Kidney glomerular epithelial cell (primary cell): ENCODE results near the gene C1orf87.
A peak's percentile ranks its signal among the peaks of the same experiment; 100 is the strongest.

Experiments used
- DNase-seq: peaks from one replicate; lab custom pipeline; 2025; lab: John Stamatoyannopoulos, UW

C1orf87 gene, protein sequence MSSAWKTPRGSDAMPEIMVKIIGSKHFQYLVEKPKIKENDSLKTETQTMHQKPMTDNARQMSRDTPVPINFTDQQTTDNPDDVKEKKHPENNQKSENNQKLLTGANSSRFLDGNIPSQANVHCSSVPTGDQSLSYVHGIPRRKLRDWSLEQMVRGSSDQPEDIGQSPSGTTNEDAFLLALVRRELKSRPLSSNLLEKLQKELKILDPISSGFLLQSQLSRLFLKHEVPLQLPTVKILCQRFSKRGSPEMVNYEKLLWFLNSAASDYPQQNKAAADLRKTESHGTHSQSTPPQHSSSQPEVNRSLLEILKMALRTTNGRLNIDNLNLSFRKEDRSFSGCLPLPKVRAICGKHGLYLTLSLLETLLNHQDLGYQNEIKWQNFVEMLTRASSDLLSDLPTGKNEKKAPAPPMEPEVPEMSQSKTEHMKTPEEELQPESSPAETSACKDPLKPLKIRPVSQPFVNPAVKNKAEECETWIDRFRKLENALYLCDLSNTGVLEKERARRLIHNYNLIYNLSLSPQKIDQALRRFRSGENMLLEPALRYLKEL

DNA sequence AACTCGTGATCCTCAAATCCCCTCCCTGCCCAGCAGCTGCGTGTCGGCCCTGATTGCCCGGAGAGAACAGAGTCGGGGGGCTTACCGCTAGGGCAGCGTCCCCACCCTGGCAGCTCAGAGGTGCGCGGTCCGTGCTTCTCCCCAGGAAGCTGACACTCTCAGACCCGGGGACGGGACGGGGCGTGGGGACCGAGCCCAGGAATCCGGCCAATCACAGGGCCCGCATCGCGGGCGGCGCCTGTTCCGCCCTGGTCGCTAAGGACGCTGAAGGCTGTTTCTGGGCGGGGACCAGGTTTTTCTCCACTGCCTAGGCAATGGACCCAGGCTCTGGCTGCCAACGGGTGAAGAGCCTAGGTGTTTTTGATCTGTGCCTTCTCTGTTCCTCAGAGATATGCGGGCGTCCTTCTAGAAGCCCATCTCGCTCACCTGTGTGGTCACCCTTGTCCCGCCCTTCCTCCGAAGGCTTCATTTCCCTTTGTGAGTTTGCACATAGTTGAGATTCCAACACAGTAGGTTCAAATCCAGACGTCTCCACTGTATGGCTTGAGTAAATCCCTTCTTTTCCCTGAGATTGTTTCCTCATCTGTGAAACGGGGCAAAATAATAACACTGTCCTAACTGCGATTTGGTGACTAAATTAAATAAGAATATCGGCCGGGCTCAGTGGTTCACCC is at the start of gene C1orf87:
Gene C1orf87, minus strand, starts transcription at position 166 of the 674 bp plus-strand sequence. CDS start 1,127 bp downstream, outside the sequence.
- DNase-seq, result no peak

GRCh38 chr1:60118085-60118484 is 44.5 kb upstream of the C1orf87 start:
- no peak for DNase-seq

GRCh38 chr1:60114745-60115318 is 41.3 kb upstream of the C1orf87 start:
- DNase-seq, result no peak

- no peak for DNase-seq
These were observed 40.0 kb upstream of the C1orf87 start for GRCh38 chr1:60113596-60113995.

DNA sequence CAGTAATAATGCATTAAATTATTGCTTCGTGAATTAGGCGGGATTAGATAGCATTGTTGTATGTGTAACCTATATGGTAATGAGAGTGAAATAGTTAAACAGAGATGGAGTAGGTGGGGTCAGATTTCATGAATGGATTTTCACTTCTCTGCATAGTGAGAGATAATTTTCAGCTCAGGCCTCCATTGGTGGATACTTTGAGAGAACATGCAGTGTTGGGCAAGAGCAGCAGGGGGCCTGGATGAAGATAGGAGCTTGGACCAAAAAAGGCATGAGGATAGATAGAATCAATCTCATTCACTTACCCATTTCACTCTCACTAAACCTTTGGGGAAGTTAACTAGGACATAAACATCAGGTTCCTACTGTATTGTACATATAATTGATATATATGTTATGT is 39.5 kb upstream of the C1orf87 start:
- DNase-seq, result no peak

- DNase-seq, result no peak
These were observed 38.1 kb upstream of the C1orf87 start for GRCh38 chr1:60111716-60112115.

DNA sequence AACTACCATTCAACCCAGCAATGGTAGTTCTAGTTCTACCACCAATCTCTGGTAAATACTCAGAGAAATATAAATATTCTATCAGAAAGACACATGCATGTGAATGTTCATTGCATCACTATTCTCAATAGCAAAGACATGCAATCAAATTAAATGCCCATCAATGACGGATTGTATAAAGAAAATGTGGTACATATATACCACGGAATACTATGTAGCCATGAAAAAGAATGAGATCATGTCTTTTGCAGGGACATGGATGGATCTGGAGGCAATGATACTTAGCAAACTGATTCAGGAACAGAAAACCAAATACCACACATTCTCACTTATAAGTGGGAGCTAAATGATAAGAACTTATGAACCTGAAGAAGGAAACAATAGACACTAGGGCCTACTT is 37.5 kb upstream of the C1orf87 start:
- DNase-seq, result no peak

DNA sequence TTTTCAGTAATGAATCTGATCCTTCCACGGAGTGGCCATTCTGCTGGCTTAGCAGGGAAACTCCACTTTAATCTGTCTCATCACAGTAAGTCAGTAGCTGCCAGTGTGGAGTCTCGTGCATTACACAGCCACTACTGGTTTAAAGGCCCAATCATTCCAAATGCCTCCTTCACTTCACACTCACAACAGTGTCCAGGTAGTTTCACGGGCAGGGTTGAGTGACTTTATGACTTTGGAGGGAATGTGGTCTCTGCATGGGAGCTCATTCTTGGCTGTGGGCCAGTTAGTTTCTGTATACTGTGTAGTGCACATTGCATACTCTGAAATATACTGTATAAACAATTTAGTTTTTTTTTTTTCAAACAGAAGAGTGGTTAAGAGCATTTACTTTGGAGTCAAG is 34.6 kb upstream of the C1orf87 start:
- DNase-seq, result peak; percentile 59

DNA sequence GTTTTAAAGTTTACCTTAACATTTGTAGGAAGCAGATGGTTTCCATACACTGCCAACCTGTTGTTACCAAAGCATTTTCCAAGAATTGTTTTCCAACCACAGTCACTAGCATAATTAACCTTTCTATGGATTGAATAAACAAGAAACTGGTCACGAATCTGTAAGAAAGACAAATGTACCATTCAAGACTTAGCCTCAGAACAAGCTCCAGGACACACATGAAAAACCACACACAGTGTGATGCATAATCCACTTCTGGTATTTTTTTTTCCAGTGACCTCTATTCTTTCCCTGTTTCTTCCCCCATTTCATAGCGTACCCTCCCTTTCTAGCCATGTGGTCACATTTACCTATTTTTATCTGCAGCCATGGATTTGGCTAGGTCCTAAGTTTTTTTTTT is 29.6 kb upstream of the C1orf87 start:
- no peak for DNase-seq

- DNase-seq, result no peak
These were observed 28.9 kb upstream of the C1orf87 start for GRCh38 chr1:60102267-60103061.

- no peak for DNase-seq
These were observed 27.9 kb upstream of the C1orf87 start for GRCh38 chr1:60101516-60101915.

- DNase-seq, result no peak
These were observed 17.7 kb upstream of the C1orf87 start for GRCh38 chr1:60091195-60091715.

DNA sequence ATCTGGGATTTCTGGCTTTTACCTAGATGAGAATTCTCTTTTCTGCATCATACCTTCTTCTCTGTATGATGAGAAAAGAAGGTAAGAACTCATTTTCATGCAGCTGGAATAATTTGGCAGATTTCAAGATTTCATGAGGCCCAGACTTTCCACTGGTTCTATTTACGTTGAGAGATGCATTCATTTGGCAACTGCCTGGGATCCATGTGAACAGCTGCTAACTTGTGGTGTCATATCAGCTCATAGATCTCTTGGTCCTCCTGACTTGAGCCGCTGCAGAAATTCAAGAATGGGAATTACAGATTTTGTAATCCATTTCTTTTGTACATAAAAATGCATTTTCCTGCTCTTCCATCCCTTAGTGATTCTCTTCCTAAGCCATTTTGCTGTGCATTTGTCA is 17.1 kb upstream of the C1orf87 start:
- no peak for DNase-seq

DNA sequence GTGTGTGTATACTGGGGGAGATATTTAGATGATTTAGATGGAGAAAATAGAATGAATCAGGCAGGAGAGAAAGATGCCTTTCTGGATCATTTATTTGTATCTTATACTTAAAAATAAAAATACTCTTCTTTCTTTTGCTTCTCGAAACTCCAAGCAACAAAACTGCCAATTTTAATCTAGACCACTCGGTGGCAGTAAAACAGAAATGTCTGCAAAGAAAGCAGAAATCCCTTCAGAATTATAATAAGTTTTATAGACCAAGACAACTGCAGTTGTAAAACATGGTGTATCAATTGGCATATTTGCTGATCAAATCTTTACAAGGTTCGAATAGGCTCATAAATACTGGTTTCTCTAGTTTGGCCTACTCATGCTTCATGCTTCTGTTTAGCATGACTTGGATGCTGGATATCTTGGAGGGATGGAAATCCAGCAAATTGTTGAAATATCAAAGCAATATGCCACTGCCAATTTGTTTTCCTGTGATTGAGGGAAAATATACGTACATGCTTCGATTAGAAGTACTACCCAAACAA is 15.1 kb upstream of the C1orf87 start:
- DNase-seq, result no peak

DNA sequence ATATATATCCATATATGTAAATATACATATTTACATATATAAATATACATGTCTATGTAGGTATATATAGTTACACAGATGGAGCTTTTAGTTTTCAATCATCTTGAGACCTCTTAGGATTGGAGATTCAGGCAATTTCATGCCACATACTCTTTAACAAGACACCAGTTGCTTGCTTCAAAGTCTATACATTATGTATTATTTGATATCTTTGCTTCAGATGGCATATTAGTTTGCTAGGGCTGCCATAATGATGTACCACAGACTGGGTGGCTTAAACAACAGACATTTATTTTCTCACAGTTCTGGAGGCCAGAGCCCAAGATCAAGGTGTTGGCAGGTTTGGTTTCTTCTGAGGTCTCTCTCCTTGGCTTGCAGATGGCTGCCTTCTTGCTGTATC is 14.1 kb upstream of the C1orf87 start:
- DNase-seq, result no peak

DNA sequence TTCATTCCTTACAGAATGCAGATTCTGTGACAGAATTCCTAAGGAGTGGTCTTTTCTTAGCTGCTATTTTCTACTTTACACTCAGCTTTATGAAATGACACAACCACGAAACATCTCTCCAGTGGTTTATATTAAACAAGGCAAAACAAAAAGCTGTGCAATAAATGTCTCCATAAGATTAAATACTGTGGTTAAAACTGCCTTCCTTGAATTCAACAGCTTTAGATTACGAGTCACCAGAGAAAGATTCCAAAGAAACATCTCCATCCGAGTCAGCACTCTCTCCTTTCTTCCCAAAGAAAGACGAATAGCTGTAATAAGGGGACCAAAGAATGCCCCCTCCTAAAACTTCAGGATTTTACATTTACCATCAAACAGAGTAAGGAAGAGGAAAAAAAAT is 4.6 kb upstream of the C1orf87 start:
- peak; percentile 38 for DNase-seq

DNA sequence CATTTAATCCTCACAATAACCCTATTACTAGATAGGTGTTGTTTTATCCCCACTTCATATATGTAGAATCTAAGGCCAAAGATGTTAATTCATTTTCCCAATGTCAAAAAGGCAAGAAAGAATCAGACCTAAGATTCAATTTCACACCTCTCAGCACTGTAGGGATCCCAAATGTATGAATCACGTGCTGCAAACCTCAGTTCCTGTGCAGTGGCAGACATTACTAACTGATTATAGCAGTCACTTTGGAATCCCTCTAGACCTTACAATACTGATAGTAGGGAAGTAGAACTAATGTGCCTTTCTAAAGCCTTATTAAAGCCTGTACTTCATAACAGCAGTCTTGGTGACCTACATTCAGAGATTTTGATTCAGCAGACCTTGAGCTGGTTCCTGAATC is 2.3 kb downstream of the C1orf87 start:
- peak; percentile 12 for DNase-seq

DNA sequence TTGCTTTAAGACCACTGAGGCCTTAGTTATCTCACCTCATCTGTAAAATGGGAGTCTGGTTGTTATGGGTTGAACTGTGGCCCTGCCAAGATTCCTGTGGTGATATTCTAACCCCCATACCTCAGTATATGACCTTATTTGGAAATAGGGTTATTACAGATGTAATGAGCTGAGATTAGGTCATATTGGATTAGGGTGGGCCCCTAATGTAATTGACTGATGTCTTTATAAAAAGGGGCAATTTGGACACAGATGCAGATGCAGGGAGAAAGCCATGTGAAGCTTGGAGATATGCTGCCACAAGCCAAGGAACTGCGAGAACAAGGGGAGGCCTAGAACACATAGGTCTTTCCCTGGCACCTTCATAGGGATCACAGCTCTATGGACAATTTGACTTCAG is 3.9 kb downstream of the C1orf87 start:
- DNase-seq, result no peak

DNA sequence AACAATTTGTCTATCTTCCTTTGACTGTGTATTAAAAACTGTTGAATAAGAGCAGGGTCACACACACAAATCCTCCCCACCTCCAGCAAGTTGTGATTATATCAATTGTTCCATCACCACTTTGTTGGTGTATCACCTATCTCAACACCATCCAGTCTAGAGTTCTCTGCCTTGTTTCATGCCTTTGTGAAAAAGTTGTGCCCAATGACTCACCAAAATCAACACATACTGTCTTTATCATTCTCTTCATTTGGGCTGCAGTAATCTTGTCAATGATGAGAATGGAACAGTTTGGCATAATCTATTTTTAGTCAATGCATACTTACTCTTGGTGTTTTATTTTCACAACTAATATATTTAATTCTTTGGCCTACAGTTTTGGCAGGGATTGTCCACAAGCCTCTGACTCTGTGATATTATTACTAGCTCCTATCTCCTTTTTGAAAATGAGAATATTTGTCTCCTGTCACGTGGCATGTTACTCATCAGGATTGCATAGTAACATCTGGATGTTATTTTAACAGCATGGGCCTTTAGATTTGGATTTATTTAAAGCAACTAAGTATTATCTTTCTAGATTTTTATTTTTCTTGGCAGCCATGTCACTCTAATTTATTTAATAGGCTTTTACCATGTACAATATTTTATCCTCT is 5.1 kb downstream of the C1orf87 start:
- DNase-seq, result no peak

DNA sequence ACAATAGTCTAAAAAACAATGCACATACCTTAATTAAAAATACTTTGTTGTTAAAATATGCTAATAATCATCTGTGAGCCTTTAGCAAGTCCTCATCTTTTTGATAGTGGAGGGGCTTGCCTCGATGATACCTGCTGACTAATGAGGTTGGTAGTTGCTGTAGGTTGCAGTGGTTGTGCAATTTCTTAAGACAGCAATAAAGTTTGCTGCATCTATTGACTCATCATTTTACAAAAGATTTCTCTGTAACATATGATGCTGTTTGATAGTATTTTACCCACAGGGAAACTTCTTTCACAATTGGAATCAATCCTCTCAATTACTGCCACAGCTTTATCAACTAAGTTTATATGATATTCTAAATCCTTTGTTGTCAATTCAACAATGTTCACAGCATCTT is 7.6 kb downstream of the C1orf87 start:
- no peak for DNase-seq

- DNase-seq, result no peak
These were observed 8.4 kb downstream of the C1orf87 start for GRCh38 chr1:60065199-60065598.
